ENCODE measurements around the gene HBG2.

DNA sequence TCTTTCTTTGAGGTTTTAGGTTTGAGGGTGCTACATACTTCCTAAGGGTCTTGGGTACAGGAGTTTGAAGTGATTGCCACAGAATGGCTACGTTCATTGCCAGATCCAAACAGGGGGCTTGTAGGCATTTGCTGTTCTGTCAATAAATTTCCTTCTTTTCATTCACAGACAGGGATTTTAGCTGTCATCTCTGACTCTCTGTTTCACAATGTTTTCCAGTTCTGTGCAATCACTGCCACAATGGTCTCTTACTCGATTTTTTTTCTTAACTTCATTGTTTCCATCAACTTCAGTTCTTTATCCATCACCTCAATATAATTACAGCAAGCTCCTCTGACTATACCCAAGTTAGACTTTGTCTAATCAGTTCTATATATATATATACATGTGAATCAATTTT lies 14.1 kb downstream of the HBG2 start:
- TF ChIP-seq SMC3 (IDR thresholded peaks at IDR 0.05; ENCODE audit: borderline replicate concordance, low read length) (no peak), ZZZ3 (IDR thresholded peaks at IDR 0.05; ENCODE audit: control insufficient read depth, insufficient read length, low read depth) (no peak), NFYB (IDR thresholded peaks at IDR 0.05; ENCODE audit: insufficient read depth, low read depth, low read length) (no peak), BACH1 (IDR thresholded peaks at IDR 0.05; ENCODE audit: borderline replicate concordance) (no peak), TBL1XR1 (IDR thresholded peaks at IDR 0.05; ENCODE audit: low read depth, low read length) (no peak), TARDBP (IDR thresholded peaks at IDR 0.05; ENCODE audit: borderline replicate concordance) (no peak), SMAD1 (IDR thresholded peaks at IDR 0.05; ENCODE audit: low read depth, partially characterized antibody) (no peak)
- TF ChIP-seq, protein P1, sequence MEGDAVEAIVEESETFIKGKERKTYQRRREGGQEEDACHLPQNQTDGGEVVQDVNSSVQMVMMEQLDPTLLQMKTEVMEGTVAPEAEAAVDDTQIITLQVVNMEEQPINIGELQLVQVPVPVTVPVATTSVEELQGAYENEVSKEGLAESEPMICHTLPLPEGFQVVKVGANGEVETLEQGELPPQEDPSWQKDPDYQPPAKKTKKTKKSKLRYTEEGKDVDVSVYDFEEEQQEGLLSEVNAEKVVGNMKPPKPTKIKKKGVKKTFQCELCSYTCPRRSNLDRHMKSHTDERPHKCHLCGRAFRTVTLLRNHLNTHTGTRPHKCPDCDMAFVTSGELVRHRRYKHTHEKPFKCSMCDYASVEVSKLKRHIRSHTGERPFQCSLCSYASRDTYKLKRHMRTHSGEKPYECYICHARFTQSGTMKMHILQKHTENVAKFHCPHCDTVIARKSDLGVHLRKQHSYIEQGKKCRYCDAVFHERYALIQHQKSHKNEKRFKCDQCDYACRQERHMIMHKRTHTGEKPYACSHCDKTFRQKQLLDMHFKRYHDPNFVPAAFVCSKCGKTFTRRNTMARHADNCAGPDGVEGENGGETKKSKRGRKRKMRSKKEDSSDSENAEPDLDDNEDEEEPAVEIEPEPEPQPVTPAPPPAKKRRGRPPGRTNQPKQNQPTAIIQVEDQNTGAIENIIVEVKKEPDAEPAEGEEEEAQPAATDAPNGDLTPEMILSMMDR (IDR thresholded peaks at IDR 0.05 in 2 of 3, conservative IDR thresholded peaks at IDR 0.05 in 1 of 3; ENCODE audit: control insufficient read depth in 2 of 3, extremely low read depth in 1 of 3, insufficient read depth in 1 of 3, low read depth in 3 of 3, low read length in 3 of 3) = no peak

Data from GM12878 (cell line).